DOHH2 (cell line): ENCODE results near the gene PEAR1.

Source experiments
- H3F3A ChIP-seq: fragments of 200-600 bp; sonication (generic), shearing (Covaris generic); 2 replicates; pipeline ENCODE4 v1.6.0; 2016; ENCODE audit warnings: antibody characterized with exemption, mild to moderate bottlenecking; ENCODE audit not compliant: control insufficient read depth, insufficient read depth
- H3K27ac ChIP-seq: fragments of 200-600 bp; sonication (generic); 2 replicates; pipeline ENCODE4 v1.5.1; 2014; ENCODE audit warnings: low read depth, mild to moderate bottlenecking, low read length, moderate library complexity
- H3K27me3 ChIP-seq: fragments of 200-600 bp; sonication (generic); 2 replicates; pipeline ENCODE4 v1.6.1; 2014; ENCODE audit warnings: mild to moderate bottlenecking, low read length, mixed read lengths; ENCODE audit not compliant: control insufficient read depth
- H3K36me3 ChIP-seq: fragments of 200-600 bp; sonication (generic); 2 replicates; pipeline ENCODE4 v1.6.1; 2014; ENCODE audit warnings: mild to moderate bottlenecking, low read length, moderate library complexity, mixed read lengths; ENCODE audit not compliant: control insufficient read depth
- H3K4me1 ChIP-seq: fragments of 200-600 bp; sonication (generic); 2 replicates; pipeline ENCODE4 v1.6.1; 2014; ENCODE audit warnings: mild to moderate bottlenecking, low read length, mixed read lengths; ENCODE audit not compliant: control insufficient read depth
- H3K4me2 ChIP-seq: fragments of 200-600 bp; sonication (generic); 2 replicates; pipeline ENCODE4 v1.6.0; 2014; ENCODE audit warnings: mild to moderate bottlenecking, low read length, moderate library complexity
- H3K4me3 ChIP-seq: fragments of 200-600 bp; sonication (generic); 2 replicates; pipeline ENCODE4 v1.5.1; 2014; ENCODE audit warnings: mild to moderate bottlenecking, low read length, mixed read lengths
- H3K79me2 ChIP-seq: fragments of 200-600 bp; sonication (generic); 2 replicates; pipeline ENCODE4 v1.6.1; 2014; ENCODE audit warnings: mild to moderate bottlenecking, low read length, mixed read lengths; ENCODE audit not compliant: control insufficient read depth
- H3K9me2 ChIP-seq: fragments of 200-600 bp; sonication (generic); replicated peaks from 2 replicates; pipeline ENCODE4 v1.6.1; 2014; ENCODE audit warnings: mild to moderate bottlenecking, low read length, mixed read lengths; ENCODE audit not compliant: control insufficient read depth
- H3K9me3 ChIP-seq: fragments of 200-600 bp; sonication (generic); 2 replicates; pipeline ENCODE4 v1.6.1; 2014; ENCODE audit warnings: antibody characterized with exemption, low read length, mixed read lengths; ENCODE audit not compliant: control insufficient read depth, insufficient read depth
- H4K20me1 ChIP-seq: fragments of 200-600 bp; sonication (generic); 2 replicates; pipeline ENCODE4 v1.6.0; 2014; ENCODE audit warnings: low read depth, mild to moderate bottlenecking, antibody characterized with exemption, low read length, moderate library complexity; ENCODE audit not compliant: control insufficient read depth, insufficient read depth
- EZH2phosphoT487 ChIP-seq: fragments of 200-600 bp; sonication (generic); IDR thresholded peaks from 2 replicates; pipeline ENCODE4 v1.6.1; 2017; ENCODE audit warnings: borderline replicate concordance, mild to moderate bottlenecking, antibody characterized with exemption, low read length, moderate library complexity, mixed read lengths
- TF ChIP-seq, protein P1 (sequence below): fragments of 200-600 bp; sonication (generic); IDR thresholded peaks from one replicate; pipeline ENCODE4 v1.5.1; 2014; ENCODE audit warnings: antibody characterized with exemption, mild to moderate bottlenecking, low read depth, low read length; ENCODE audit not compliant: poor library complexity, severe bottlenecking

Gene PEAR1

DNA sequence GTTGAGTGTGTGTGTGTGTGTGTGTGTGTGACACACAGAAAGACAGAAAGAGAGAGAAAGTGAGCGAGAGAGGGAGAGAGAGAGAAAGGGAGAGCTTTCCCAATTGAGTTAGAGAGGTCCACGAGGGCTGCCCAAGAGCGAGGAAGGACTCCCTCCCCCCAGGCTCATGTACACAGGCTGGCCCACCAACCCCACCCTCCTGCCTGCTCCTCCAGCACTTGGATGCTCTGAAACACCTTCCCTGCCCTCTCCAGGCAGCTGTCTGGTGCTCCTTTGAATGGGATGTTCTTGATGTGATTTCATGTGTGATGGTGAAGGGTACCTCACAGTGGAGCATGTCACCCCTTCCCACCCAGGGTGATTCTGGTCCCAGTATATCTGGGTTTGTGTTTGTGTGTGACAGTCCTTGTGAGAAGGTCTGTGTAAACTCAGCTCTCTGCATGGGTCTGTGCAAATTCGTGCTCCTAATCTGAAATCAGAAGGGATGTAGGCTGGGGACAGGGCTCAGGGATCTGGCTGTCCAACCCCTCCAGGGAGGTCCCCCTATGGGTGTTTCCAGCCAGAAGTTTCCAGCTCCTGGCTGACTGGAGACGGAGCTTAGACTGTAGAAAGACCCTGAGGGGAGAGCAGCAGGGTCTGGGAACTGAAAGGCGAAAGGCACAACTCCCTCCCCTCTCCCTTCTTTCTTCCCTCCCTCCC, 6.8 kb upstream of the PEAR1 start:
- Histone ChIP-seq H3K4me3 (no peak overlapping the region), H3K4me1 (no peaks in the 10 kb centered on the region), H3K4me2 (no peak overlapping the region), H4K20me1 (no peaks in the 10 kb centered on the region), H3F3A (no peaks in the 10 kb centered on the region), H3K9me3 (no peaks in the 10 kb centered on the region), H3K27me3 (peaks cover 40% of the 10 kb centered on the region), H3K27ac (no peak overlapping the region), H3K36me3 (no peaks in the 10 kb centered on the region), H3K79me2 (no peaks in the 10 kb centered on the region), H3K9me2 (no peaks in the 10 kb centered on the region)
- no peak for TF ChIP-seq EZH2phosphoT487
- TF ChIP-seq, protein P1, sequence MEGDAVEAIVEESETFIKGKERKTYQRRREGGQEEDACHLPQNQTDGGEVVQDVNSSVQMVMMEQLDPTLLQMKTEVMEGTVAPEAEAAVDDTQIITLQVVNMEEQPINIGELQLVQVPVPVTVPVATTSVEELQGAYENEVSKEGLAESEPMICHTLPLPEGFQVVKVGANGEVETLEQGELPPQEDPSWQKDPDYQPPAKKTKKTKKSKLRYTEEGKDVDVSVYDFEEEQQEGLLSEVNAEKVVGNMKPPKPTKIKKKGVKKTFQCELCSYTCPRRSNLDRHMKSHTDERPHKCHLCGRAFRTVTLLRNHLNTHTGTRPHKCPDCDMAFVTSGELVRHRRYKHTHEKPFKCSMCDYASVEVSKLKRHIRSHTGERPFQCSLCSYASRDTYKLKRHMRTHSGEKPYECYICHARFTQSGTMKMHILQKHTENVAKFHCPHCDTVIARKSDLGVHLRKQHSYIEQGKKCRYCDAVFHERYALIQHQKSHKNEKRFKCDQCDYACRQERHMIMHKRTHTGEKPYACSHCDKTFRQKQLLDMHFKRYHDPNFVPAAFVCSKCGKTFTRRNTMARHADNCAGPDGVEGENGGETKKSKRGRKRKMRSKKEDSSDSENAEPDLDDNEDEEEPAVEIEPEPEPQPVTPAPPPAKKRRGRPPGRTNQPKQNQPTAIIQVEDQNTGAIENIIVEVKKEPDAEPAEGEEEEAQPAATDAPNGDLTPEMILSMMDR = no peak

DNA sequence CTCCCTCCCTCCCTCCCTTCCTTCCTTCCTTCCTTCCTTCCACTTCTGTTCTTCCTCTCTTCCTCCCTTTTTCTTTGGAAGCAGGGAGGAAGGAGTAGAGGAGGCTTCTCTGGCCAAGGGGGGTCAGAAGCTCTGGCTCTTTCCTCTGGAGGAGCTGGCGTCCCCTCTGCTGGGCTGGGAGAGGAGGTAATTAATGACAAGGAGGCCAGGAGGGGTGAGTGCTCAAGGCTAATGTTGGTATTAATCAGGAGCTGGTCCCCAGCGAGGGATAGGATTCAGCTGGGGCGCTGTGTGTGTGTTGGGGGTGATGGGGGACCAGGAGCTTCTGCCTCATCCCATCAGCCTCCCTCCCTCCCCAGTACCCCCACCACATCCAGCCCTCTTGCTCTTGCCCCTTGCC, 6.2 kb upstream of the PEAR1 start:
- no peaks in the 10 kb centered on the region for H4K20me1 ChIP-seq
- 0 out of 2 replicates have a peak, but pooled peaks cover 3% of the 10 kb centered on the region for H3K4me1 ChIP-seq
- H3K79me2 ChIP-seq = no peaks in the 10 kb centered on the region
- TF ChIP-seq, protein P1 = no peak
- no peak for TF ChIP-seq EZH2phosphoT487
- H3K9me3 ChIP-seq = no peaks in the 10 kb centered on the region
- no peaks in the 10 kb centered on the region for H3K9me2 ChIP-seq
- no peaks in the 10 kb centered on the region for H3K36me3 ChIP-seq
- no peak overlapping the region for H3K4me3 ChIP-seq
- H3K4me2 ChIP-seq = no peak overlapping the region
- no peaks in the 10 kb centered on the region for H3F3A ChIP-seq
- H3K27me3 ChIP-seq = peaks cover 45% of the 10 kb centered on the region
- H3K27ac ChIP-seq = no peak overlapping the region

DNA sequence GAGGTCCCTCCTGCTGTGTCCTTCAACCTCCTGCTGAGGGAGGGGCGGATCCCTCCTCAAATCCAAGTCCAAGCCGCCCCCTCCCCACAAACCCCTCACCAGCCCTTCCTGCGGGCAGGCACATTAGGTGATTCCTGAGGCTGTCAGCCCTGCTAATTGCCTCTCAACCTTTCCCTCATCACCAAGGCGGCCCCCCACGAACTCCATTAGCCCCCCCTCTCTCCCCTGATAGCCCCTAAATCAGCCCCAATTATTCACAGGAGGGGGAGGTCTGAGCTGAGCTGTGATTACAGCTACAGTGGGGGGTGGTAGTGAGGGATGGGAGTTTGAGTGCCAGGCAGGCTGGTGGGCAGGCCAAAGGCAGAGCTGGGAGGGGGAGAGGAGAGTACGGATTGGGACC, 5.8 kb upstream of the PEAR1 start:
- Histone ChIP-seq H3K27ac (no peak overlapping the region), H3K79me2 (no peaks in the 10 kb centered on the region), H3K4me2 (no peak overlapping the region), H3K4me3 (no peak overlapping the region), H3K9me3 (no peaks in the 10 kb centered on the region), H3K36me3 (no peaks in the 10 kb centered on the region), H3K9me2 (no peaks in the 10 kb centered on the region), H4K20me1 (no peaks in the 10 kb centered on the region), H3K27me3 (peaks cover 45% of the 10 kb centered on the region), H3F3A (no peaks in the 10 kb centered on the region), H3K4me1 (0 out of 2 replicates have a peak, but pooled peaks cover 3% of the 10 kb centered on the region)
- no peak for TF ChIP-seq EZH2phosphoT487
- TF ChIP-seq, protein P1 = no peak
